Gastrocnemius medialis (tissue), 4 donors: Measurements from ENCODE around the gene ZNF521. TPM values are rescaled to one million over a fixed set of nuclear protein-coding genes. Genes with fewer than 3 reads are reported as not detected.

ENCODE experiments used
- ATAC-seq, 2 donors: fragments of 150-250 bp; one replicate each; pipeline ENCODE4 v1.9.1; 2016
- DNase-seq, 2 donors: peaks; one replicate each; pipeline ENCODE4 v3.0.0-alpha.2; 2019
- H3K27ac ChIP-seq, 4 donors: fragments of 200-600 bp; sonication (generic); 1 replicate in 1 of 4; 2 replicates in 3 of 4; pipeline ENCODE4 v1.5.1; 2016 to 2018; ENCODE audit warnings: mild to moderate bottlenecking in 2 of 4, moderate library complexity in 1 of 4
- H3K27me3 ChIP-seq, 3 donors: fragments of 200-600 bp; sonication (generic) in 2 of 3; 1 replicate in 1 of 3; 2 replicates in 2 of 3; pipeline versions ENCODE4 v1.5.1 to v1.6.0; 2016 to 2019; ENCODE audit warnings: mild to moderate bottlenecking in 1 of 3, moderate library complexity in 1 of 3
- H3K36me3 ChIP-seq, 2 donors: fragments of 200-600 bp; sonication (generic) in 1 of 2; one replicate each; pipeline ENCODE4 v1.5.1; 2017 to 2018
- H3K4me1 ChIP-seq, 2 donors: fragments of 200-600 bp; sonication (generic) in 1 of 2; one replicate each; pipeline ENCODE4 v1.5.1; 2016 to 2017; ENCODE audit warnings: mild to moderate bottlenecking in 2 of 2
- H3K4me3 ChIP-seq, 4 donors: fragments of 200-600 bp; sonication (generic) in 3 of 4; 1 replicate in 1 of 4; 2 replicates in 3 of 4; pipeline ENCODE4 v1.5.1; 2016 to 2019; ENCODE audit warnings: mild to moderate bottlenecking in 2 of 4
- H3K9me3 ChIP-seq, 3 donors: fragments of 200-600 bp; sonication (generic) in 2 of 3; 1 replicate in 1 of 3; 2 replicates in 2 of 3; pipeline ENCODE4 v1.5.1; 2016 to 2019
- CTCF ChIP-seq, 5 experiments: fragments of 450-650 bp in 3 of 5; fragments of 200-600 bp in 2 of 5; sonication (generic) in 2 of 5; IDR thresholded peaks in 4 of 5; conservative IDR thresholded peaks in 1 of 5; 1 replicate in 4 of 5; 2 replicates in 1 of 5; pipeline ENCODE4 v1.5.1; 2016 to 2019; ENCODE audit warnings: antibody characterized with exemption in 5 of 5, mild to moderate bottlenecking in 3 of 5, moderate library complexity in 3 of 5
- POLR2A ChIP-seq, 2 donors: fragments of 450-650 bp; IDR thresholded peaks; one replicate each; pipeline ENCODE4 v1.6.1; 2017; ENCODE audit warnings: antibody characterized with exemption in 2 of 2, mild to moderate bottlenecking in 2 of 2, moderate library complexity in 2 of 2
- in situ Hi-C, 4 donors: fragments of 200-750 bp; cut with MboI; loops; one replicate each; pipeline versions ENCODE4 v1.15.0 to v1.8.0; 2017; ENCODE audit warnings: low sequenced_read_pairs in 4 of 4
- intact Hi-C: fragments of 100-400 bp; cut with DNase I; formaldehyde crosslinking; loops from one replicate; pipeline ENCODE4 v1.15.1; 2023; ENCODE audit warnings: low total_unique reads
- total RNA-seq, 4 donors: library from RNA; depleted of rRNA; stranded (reverse); fragments of >200 nt; gene quantifications; one replicate each; pipeline versions ENCODE4 v1.1.0 to v1.2.3, GENCODE V29; 2016

ZNF521 gene
- total RNA-seq, 4 donors from 2014 or later: 3.5 to 15.6 (median 4.7) TPM

- no peaks in the 10 kb centered on the region for H3K36me3 ChIP-seq
- ATAC-seq: no peak
- TF ChIP-seq POLR2A (IDR thresholded peaks at IDR 0.05) (no peak), CTCF (IDR thresholded peaks at IDR 0.05 in 4 of 5, conservative IDR thresholded peaks at IDR 0.05 in 1 of 5) (no peak)
Measured at GRCh38 chr18:25222648-25223047, 129.3 kb downstream of the ZNF521 start.

GRCh38 chr18:25210622-25211021 is 141.3 kb downstream of the ZNF521 start:
- intact Hi-C loops (no loop called here), in situ Hi-C loops (no loop called here)
- DNase-seq: no peak
- Histone ChIP-seq H3K27ac (no peak overlapping the region), H3K4me3 (no peak overlapping the region), H3K36me3 (no peaks in the 10 kb centered on the region), H3K27me3 (no peaks in the 10 kb centered on the region), H3K4me1 (no peaks in the 10 kb centered on the region), H3K9me3 (no peaks in the 10 kb centered on the region)
- no peak for ATAC-seq
- no peak for TF ChIP-seq CTCF (IDR thresholded peaks at IDR 0.05 in 4 of 5, conservative IDR thresholded peaks at IDR 0.05 in 1 of 5)
- no peak for TF ChIP-seq POLR2A (IDR thresholded peaks at IDR 0.05)

More at GRCh38 chr18:25222648-25223047, 129.3 kb downstream of the ZNF521 start:
- Histone ChIP-seq H3K27ac (no peak overlapping the region), H3K9me3 (no peaks in the 10 kb centered on the region), H3K4me3 (no peak overlapping the region), H3K27me3 (no peaks in the 10 kb centered on the region), H3K4me1 (peaks cover 5 to 6% of the 10 kb centered on the region in 2 donors)
- DNase-seq: no peak
- intact Hi-C loops (no loop called here), in situ Hi-C loops (no loop called here)

- TF ChIP-seq POLR2A (IDR thresholded peaks at IDR 0.05): no peak
- TF ChIP-seq CTCF (IDR thresholded peaks at IDR 0.05 in 4 of 5, conservative IDR thresholded peaks at IDR 0.05 in 1 of 5): no peak
- no peak for ATAC-seq
- Histone ChIP-seq H3K4me1 (no peaks in the 10 kb centered on the region), H3K4me3 (no peak overlapping the region), H3K27ac (no peak overlapping the region), H3K36me3 (no peaks in the 10 kb centered on the region), H3K27me3 (no peaks in the 10 kb centered on the region), H3K9me3 (no peaks in the 10 kb centered on the region)
- DNase-seq: no peak
- intact Hi-C loops: no loop called here
- in situ Hi-C loops: no loop called here
Measured at GRCh38 chr18:25192065-25192464, 159.9 kb downstream of the ZNF521 start.

- H3K27ac ChIP-seq: no peak overlapping the region
- H3K9me3 ChIP-seq: no peaks in the 10 kb centered on the region
- no peaks in the 10 kb centered on the region for H3K36me3 ChIP-seq
- TF ChIP-seq POLR2A (IDR thresholded peaks at IDR 0.05) (no peak), CTCF (IDR thresholded peaks at IDR 0.05 in 4 of 5, conservative IDR thresholded peaks at IDR 0.05 in 1 of 5) (no peak)
- in situ Hi-C loops: no loop called here
- no peak for ATAC-seq
- DNase-seq: no peak
- no peaks in the 10 kb centered on the region for H3K27me3 ChIP-seq
- intact Hi-C loops: no loop called here
- no peaks in the 10 kb centered on the region for H3K4me1 ChIP-seq
- no peak overlapping the region for H3K4me3 ChIP-seq
Measured at GRCh38 chr18:25190472-25190871, 161.5 kb downstream of the ZNF521 start.
